GM19035 (cell line): Measurements from ENCODE around the gene HEPACAM.
A peak's percentile ranks its signal among the peaks of the same experiment; 100 is the strongest.

ENCODE experiments used
- ATAC-seq: cut with Tn5 transposase; IDR thresholded peaks from one replicate; pipeline ENCODE4 v1.9.1; 2021; ENCODE audit not compliant: unreplicated experiment

HEPACAM gene

DNA sequence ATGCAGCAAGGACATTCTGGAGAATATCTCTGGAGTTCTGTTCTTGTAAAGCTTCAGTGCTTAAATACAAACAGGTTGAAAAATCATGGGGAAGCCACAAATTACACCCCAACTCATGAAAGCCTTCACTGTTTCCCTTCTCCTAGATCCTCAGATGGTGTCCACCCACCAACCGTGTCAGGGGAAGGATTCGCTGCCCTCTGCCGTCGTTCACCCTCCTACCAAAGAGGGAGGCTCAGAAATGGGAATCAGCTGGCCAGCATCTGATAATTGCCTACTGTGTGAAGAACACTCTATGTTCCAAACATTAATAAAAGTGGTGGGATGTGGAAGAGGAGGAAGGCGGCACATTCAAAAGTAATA is 7.4 kb upstream of the HEPACAM start:
- no peak for ATAC-seq

DNA sequence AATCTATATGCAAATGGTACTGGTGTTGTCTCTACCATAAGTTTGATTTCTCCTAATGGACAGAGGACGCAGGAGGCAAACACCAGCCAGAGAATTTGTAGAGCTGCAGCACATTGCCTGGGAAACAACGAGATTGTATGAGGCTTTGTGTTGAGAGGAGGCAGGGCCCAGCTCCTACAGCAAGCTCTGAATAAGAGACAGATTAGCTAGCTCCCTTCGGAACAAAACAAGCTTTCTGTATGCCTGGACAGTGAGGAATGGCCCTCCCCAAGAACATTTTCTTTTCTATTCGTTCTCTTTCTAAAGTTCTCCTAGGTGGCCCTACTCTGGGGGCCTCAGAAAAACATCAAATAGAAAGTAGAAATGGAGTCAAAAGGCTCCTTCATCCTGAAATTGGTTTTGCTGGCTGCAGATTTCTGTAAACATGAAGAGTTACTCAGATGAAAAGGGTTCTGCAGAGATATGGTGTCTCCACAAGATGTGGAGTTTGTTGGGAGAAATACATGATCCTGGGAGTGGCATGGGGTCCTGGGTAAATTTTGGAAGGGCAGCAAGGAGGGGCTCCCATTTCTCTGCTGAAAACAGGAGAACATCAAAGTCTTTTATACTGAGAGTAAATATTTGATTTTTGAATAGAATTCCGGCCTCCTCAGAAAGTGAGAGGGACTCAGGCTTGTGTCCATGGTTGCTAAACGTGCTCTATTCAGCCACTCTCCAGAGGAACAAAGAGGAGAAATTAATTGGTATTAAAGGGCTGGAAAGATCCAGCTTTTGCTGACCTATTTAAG is 6.8 kb upstream of the HEPACAM start:
- ATAC-seq: no peak

DNA sequence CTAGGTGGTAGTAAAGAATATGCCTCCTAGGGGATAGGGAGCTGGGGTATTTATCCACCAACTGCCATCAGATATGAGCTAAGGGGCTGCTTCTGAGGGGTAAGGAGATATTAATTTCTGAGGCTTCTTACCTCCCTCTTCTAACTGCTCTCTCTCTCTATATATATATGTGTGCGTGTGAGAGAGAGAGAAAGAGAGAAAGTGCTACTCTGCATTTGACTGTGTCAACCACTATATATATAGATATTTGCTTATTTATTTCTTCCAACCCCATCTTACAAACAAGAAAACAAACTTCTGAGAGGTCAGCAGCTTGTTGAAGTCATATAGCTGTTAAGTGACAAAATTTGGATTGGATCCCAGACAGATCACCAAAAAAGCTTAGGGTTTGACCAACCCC is 5.9 kb upstream of the HEPACAM start:
- no peak for ATAC-seq

DNA sequence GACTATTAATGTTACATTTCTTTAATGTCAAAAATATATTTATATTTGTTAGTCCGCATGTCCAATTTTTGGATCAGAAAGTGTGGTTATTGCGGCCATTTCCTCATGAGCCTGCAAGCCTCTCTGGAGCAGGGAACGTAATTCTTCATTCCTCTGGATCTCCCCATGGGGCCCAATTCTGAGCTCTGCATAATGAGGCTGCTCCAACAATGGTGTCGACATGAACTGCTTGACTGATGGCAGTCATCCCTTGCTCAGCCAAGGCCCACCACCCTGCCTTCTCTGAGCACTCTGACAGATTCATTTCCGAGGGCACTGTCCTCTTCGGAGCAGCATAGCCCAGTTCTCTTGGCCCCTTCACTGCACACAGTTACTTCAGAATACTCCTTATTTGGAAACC is 3.1 kb upstream of the HEPACAM start:
- ATAC-seq: no peak

DNA sequence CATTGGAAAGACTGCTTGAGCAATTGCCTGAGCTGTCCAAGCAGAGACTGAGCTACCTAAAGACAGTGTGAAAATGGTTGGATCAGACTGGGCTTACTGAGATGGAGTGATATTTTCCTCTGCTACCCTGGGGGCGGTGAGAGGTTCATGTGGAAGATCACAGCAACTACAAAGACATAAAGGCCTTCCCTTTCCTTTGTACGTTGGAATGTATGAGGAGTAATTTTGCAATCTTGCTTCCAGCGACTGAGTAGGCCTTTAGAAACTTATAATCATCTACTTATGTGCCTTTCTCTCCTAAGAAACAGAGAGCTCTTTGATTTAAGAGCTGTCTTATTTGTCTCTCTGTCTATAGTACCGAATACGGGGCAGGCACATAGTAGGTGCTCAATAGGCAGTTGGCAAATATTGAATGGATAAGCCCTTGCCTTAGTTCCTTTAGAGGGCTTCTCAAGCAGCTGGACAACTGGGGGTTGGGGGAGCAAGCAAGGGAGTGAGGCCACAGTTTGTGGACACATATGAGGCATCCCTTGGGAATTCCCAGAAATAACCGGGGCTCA is 2.4 kb upstream of the HEPACAM start:
- ATAC-seq: no peak

DNA sequence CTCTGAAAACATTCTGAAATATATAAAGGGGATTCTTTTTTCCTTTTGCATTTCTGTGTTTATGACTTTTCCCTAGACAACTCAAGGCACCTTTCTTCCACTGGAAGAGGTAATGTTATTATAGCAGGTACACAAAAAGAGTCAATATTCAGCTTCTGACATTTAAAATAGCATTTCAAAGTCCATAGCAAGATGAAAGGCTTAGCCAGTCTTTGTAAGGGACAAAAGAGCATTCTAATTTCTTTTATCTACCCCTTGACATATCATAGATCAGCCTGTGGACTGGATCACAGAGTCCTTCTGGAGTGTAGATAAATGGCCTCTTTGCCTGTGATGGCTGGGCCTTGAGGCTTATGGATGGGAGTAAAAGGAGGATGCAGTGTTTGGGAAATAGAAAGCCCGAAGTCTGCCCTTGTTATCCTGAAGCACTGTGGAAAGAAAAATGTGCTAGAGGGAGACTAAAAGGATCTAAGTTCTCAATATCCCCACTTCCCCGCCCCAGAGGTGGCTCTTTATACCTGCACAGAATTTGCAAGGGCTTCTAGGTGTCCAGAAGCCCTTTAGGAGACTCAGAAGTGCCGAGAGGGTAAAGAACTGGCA is 1.6 kb upstream of the HEPACAM start:
- no peak for ATAC-seq

DNA sequence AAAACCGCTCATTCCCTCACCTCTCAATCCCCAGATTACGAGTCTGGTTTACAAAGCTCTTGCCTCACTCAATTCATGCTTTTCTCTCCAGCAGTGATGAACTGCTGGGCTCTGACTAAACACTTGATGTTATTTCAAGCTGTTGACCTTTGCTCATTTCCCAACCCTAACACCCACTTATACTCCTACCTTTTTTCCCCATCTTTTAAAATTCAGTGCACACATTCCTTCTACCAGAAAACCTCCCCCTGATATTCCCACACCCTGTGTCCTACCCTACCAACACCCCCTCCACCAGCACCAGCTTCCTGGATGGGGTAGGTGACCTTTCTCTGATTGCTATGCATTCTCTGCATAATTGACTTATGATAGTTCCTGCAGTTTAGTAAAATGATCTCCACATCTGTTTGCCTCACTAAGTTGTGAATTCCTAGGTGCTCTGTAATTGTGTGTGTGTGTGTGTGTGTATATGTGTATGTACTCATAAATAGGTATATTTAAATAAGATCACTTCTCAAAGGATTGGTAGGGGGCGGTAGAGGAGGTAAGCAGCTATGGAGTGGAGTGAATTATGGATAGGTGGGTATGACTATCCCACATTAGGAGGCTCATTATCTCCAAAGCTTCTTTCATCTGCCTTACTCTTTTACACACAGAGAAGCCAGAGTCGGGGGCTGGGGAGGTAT is 842 bp downstream of the HEPACAM start:
- no peak for ATAC-seq

DNA sequence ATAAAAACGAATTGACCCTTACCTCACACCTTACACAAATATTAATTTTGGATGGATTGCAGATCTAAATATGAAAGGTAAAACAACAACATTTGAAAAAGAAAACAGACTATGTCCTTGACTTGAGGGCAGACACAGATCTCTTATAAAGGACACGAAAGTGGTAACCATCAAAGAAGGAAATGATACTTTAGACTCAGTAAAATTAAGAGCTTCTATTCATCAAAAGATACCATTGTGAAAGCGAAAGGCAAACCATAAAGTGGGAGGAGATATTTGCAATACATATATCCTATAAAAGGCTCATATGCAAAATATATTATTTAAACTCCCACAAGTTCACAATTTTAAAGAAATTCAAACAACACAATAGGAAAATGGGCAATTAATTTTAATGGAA is 5.0 kb downstream of the HEPACAM start:
- ATAC-seq: peak; percentile 82

GRCh38 chr11:124928942-124929665 is 6.7 kb downstream of the HEPACAM start:
- ATAC-seq: no peak

GRCh38 chr11:124923296-124923695 is 12.6 kb downstream of the HEPACAM start:
- ATAC-seq: no peak

- ATAC-seq: no peak
Observed at GRCh38 chr11:124922831-124923230, 13.0 kb downstream of the HEPACAM start.

- no peak for ATAC-seq
Observed at GRCh38 chr11:124920870-124921609, 14.8 kb downstream of the HEPACAM start.

DNA sequence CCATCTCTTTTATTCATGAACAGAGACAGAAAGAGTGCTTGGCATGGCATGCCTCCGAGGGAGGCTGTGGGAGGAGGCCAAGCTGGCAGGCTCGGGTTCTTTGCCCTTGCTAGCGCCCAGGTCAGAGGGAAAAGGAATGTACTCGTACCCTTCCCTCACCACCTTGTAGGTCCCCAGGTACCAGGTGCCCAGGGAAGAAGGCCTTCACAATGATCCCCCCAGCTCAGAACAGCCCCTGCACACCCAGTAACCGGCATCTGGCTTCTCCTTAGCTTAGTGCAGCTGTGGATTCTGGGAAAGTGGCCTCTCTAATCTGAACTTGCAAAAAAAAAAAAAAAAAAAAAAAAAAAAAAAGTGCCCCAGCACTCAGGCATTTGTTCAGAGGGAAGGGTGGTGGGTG is 15.5 kb downstream of the HEPACAM start:
- no peak for ATAC-seq

DNA sequence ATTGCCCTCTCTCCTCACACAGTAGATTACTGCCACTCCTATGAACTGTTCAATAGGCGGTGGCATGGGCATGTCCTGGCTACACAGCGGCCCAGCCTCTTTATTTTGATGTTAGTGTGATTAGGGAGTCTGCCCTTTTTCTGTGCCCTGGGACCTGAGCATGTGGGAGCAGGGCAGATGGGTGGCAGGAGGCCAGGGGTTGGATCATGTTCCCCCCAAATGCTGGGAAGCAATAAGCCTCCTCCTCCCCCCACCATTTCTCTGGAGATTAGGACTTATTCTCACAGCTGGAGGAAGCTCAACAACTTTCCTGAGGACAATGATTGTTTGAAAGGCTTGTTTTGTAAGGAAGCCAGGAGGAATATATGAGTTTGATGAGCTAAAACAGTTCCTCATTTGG is 15.9 kb downstream of the HEPACAM start:
- ATAC-seq: no peak

- ATAC-seq: no peak
Observed at GRCh38 chr11:124918950-124919349, 16.9 kb downstream of the HEPACAM start, which contains the start of gene HEPN1. TSS of gene HEPN1 (plus strand) at chr11:124919250.

GRCh38 chr11:124917115-124917637 is 18.7 kb downstream of the HEPACAM start:
- no peak for ATAC-seq

- no peak for ATAC-seq
Observed at GRCh38 chr11:124916370-124916710, 19.5 kb downstream of the HEPACAM start.

- no peak for ATAC-seq
Observed at GRCh38 chr11:124915541-124916369, 20.1 kb downstream of the HEPACAM start.

DNA sequence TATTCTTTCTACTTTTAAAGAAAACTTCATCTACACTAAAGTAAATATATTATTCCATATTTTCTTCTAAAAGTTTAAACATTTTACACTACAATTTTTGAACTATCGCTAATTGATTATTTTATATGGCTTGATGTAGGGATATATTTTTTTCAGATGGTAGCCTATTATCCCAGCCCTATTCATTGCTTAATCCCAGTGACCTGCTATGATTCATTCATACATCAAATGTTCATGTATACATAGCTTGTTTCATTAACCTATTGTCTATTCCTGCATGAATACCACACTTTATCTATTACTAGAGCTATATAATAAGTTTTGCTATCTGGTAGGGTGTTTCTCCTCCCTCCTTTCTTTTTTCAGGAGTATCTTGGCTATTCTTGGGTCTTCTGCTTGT is 33.2 kb downstream of the HEPACAM start:
- ATAC-seq: no peak

DNA sequence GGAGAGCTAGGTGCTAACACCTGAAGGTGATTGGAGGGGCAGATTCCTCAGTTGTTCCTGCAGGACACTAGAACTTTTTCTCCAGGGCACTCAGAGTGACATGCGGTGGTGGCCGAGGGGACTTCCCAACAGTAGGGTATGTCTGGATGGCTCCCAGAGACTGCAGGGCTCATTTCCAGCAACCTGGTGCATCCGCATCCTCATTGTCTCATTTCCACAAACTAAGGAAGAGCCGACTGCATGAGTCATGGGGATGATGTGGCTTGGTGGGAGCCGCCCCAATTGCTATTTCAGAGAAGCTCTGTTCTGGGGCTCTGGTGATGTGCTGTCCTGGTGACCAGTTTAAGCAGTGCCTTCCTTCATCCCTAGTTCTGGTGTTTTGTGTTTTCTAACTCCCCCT is 35.4 kb downstream of the HEPACAM start:
- ATAC-seq: no peak
